ENCODE results near the gene CIAO2B. TPM values are rescaled to one million over a fixed set of nuclear protein-coding genes. Genes with fewer than 3 reads are reported as not detected.

The CIAO2B gene
- total RNA-seq, 1 experiment from 2014 or later = 83.0 TPM

- H3T11ph ChIP-seq (ENCODE audit: low read length) = no peak overlapping the region
- no peak overlapping the region for H2AFZ ChIP-seq (ENCODE audit: low read length)
- peaks cover 5% of the 10 kb centered on the region; the same call in 1 of the 2 replicates for H3K79me2 ChIP-seq (ENCODE audit: insufficient read depth, low read length)
- Mint-ChIP-seq H3K27ac (peak overlapping the region in 1 of 3 experiments; percentile 32; a peak in 1 of 7 replicates), H3K27me3 (ENCODE audit: low read depth) (no peaks in the 10 kb centered on the region), H3K36me3 (ENCODE audit: insufficient read depth in 1 of 3, low read depth in 3 of 3) (peaks cover 15 to 49% (median 38%) of the 10 kb centered on the region in 3 experiments; a peak in 6 of 7 replicates), H3K4me3 (no peak overlapping the region), H3K9me3 (no peaks in the 10 kb centered on the region), H3K4me1 (peaks cover 6 to 7% of the 10 kb centered on the region in 2 experiments; a peak in 2 of 4 replicates)
- no peak overlapping the region for H3K4ac ChIP-seq (ENCODE audit: low read depth, low read length)
- no peak overlapping the region for H3K23ac ChIP-seq (ENCODE audit: insufficient read length, low read depth, low read length)
- no peak overlapping the region for H3K56ac ChIP-seq (ENCODE audit: insufficient read length, low read depth, low read length)
- H3K4me2 ChIP-seq (ENCODE audit: insufficient read depth, insufficient read length, low read length) = no peak overlapping the region
- no peak overlapping the region for H4K91ac ChIP-seq (ENCODE audit: insufficient read length, low read depth, low read length)
- H3K9me3 ChIP-seq (ENCODE audit: control insufficient read depth, low read depth, low read length) = no peaks in the 10 kb centered on the region
- no peak for TF ChIP-seq CTCF (conservative IDR thresholded peaks at IDR 0.05)
- no peak for DNase-seq
- no peak overlapping the region for H2BK120ac ChIP-seq (ENCODE audit: low read depth, low read length, poor library complexity, severe bottlenecking)
- no peak overlapping the region for H2BK15ac ChIP-seq (ENCODE audit: low read depth, low read length)
- H2BK20ac ChIP-seq (ENCODE audit: low read depth, low read length, poor library complexity, severe bottlenecking) = no peak overlapping the region
- H4K5ac ChIP-seq (ENCODE audit: insufficient read length, low read depth, low read length) = no peak overlapping the region
- H3K27me3 ChIP-seq (ENCODE audit: insufficient read depth, low read length) = no peaks in the 10 kb centered on the region
- H4K20me1 ChIP-seq (ENCODE audit: control insufficient read depth, insufficient read depth, insufficient read length) = no peaks in the 10 kb centered on the region
- no peak overlapping the region for H3K27ac ChIP-seq (ENCODE audit: insufficient read length, low read depth, low read length)
- H3K23me2 ChIP-seq (ENCODE audit: insufficient read length, low read depth, low read length, poor library complexity, severe bottlenecking) = no peaks in the 10 kb centered on the region
- H2BK5ac ChIP-seq (ENCODE audit: insufficient read length, low read length) = no peak overlapping the region
- H3K9ac ChIP-seq (ENCODE audit: extremely low read depth, insufficient read length, low read length) = no peak overlapping the region
- no CpG with 5 or more reads among the region's 2 CpGs for whole genome bisulfite sequencing (ENCODE audit: extremely low coverage, insufficient read length, low lambda C conversion rate)
- no peaks in the 10 kb centered on the region for H3K4me1 ChIP-seq (ENCODE audit: insufficient read depth, low read length)
- H3K14ac ChIP-seq (ENCODE audit: insufficient read depth, low read length) = no peak overlapping the region
- H2BK12ac ChIP-seq (ENCODE audit: insufficient read length, low read depth, low read length) = no peak overlapping the region
- H3K18ac ChIP-seq (ENCODE audit: insufficient read length, low read depth, low read length) = no peak overlapping the region
- H4K8ac ChIP-seq (replicated peaks; ENCODE audit: insufficient read length, low read depth, low read length) = no peak overlapping the region
- no peak overlapping the region for H2AK5ac ChIP-seq (ENCODE audit: insufficient read length, low read length)
- H3K79me1 ChIP-seq (ENCODE audit: insufficient read depth, low read depth, low read length, poor library complexity, severe bottlenecking) = peaks cover 2% of the 10 kb centered on the region
Measured at GRCh38 chr16:66886321-66886720, 47.9 kb downstream of the CIAO2B start.
